ENCODE data around the gene MED26. TPM values are rescaled to one million over a fixed set of nuclear protein-coding genes. Genes with fewer than 3 reads are reported as not detected.

Gene MED26
- total RNA-seq, 1 donor from 2014 or later: 7.0 TPM

DNA sequence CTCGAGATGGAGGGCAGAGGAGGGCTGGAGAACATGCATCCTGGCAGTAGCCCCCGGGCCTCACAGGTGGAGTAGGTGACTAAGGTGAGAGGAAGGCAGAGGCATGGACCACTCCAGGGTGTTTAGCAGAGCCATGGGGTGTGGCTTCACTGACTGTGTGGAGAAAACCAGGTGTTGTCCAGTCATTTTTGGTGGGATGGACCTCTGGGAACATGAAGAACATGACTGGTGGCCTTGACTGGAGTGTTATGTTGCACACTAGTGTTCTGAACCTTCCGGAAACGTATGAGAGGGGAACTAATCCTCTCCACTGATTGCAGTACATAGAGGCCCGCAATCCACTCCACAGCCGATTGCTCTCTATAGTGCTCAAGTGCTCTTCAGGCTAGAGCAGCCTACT, 16.9 kb downstream of the MED26 start:
- no peak for DNase-seq (ENCODE audit: low read depth)
- TF ChIP-seq CTCF (IDR thresholded peaks at IDR 0.05; ENCODE audit: insufficient read depth, low read length, poor library complexity, severe bottlenecking): no peak
- Histone ChIP-seq H3K4me3 (ENCODE audit: low read depth, low read length) (no peak overlapping the region), H3K27me3 (ENCODE audit: control insufficient read depth, insufficient read depth, low read length) (no peaks in the 10 kb centered on the region), H3K36me3 (ENCODE audit: control insufficient read depth, insufficient read depth, low read length) (no peaks in the 10 kb centered on the region)

GRCh38 chr19:16609511-16610200, 18.3 kb downstream of the MED26 start:
- DNase-seq (ENCODE audit: low read depth): no peak
- Histone ChIP-seq H3K4me3 (ENCODE audit: low read depth, low read length) (no peak overlapping the region), H3K36me3 (ENCODE audit: control insufficient read depth, insufficient read depth, low read length) (no peaks in the 10 kb centered on the region), H3K27me3 (ENCODE audit: control insufficient read depth, insufficient read depth, low read length) (no peaks in the 10 kb centered on the region)
- TF ChIP-seq CTCF (IDR thresholded peaks at IDR 0.05; ENCODE audit: insufficient read depth, low read length, poor library complexity, severe bottlenecking): no peak

DNA sequence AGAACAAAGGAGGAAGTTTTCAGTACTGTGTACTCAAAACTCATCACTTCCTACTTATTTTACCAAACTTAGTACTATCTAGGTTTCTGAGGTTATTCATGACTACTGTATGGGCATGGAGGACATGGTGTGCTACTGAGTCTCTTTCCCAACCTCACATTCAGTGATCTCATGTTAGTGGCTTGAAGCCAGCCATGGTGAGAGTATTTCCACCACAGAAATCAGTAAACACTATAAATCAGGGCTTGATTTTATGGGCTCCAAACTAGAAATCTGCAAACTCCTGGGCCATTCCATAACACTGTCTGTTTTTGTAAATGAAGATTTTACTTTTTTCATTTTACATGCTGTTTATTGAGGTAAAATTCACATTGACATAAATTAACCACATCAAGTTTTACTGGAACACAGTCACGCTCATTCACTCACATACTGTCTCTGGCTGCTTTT, 19.7 kb downstream of the MED26 start:
- no peak for TF ChIP-seq CTCF (IDR thresholded peaks at IDR 0.05; ENCODE audit: insufficient read depth, low read length, poor library complexity, severe bottlenecking)
- Histone ChIP-seq H3K36me3 (ENCODE audit: control insufficient read depth, insufficient read depth, low read length) (no peaks in the 10 kb centered on the region), H3K4me3 (ENCODE audit: low read depth, low read length) (no peak overlapping the region), H3K27me3 (ENCODE audit: control insufficient read depth, insufficient read depth, low read length) (no peaks in the 10 kb centered on the region)
- DNase-seq (ENCODE audit: low read depth): no peak

- H3K4me3 ChIP-seq (ENCODE audit: low read depth, low read length): no peak overlapping the region
- DNase-seq (ENCODE audit: low read depth): no peak
- H3K36me3 ChIP-seq (ENCODE audit: control insufficient read depth, insufficient read depth, low read length): no peaks in the 10 kb centered on the region
- no peaks in the 10 kb centered on the region for H3K27me3 ChIP-seq (ENCODE audit: control insufficient read depth, insufficient read depth, low read length)
- no peak for TF ChIP-seq CTCF (IDR thresholded peaks at IDR 0.05; ENCODE audit: insufficient read depth, low read length, poor library complexity, severe bottlenecking)
These were observed 20.2 kb downstream of the MED26 start for GRCh38 chr19:16607819-16608218.

DNA sequence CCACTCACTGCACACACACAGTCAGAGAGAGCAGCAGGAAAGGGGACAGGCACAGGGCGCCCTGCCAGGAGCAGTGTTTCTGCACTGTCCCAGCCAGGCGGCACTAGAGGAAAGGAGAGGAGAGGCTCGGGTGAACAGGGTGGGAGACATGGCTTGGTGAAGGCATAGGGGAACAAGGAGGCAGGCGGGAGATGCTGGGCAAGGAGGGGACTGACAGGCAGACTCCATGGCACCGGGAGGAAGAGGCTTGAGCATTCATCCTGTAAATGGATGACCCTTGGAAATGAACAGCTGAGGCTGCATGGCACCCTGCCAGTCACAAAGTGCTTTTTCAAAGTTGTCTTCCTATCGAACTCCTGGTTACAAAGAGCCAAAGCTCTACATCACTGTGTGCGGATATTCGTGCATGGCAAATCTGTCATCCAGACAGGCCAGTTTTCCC, 22.4 kb downstream of the MED26 start:
- no peak for DNase-seq (ENCODE audit: low read depth)
- no peak for TF ChIP-seq CTCF (IDR thresholded peaks at IDR 0.05; ENCODE audit: insufficient read depth, low read length, poor library complexity, severe bottlenecking)
- Histone ChIP-seq H3K36me3 (ENCODE audit: control insufficient read depth, insufficient read depth, low read length) (no peaks in the 10 kb centered on the region), H3K27me3 (ENCODE audit: control insufficient read depth, insufficient read depth, low read length) (no peaks in the 10 kb centered on the region), H3K4me3 (ENCODE audit: low read depth, low read length) (no peak overlapping the region)

- no peak for TF ChIP-seq CTCF (IDR thresholded peaks at IDR 0.05; ENCODE audit: insufficient read depth, low read length, poor library complexity, severe bottlenecking)
- no peak for DNase-seq (ENCODE audit: low read depth)
- no peak overlapping the region for H3K4me3 ChIP-seq (ENCODE audit: low read depth, low read length)
- no peaks in the 10 kb centered on the region for H3K36me3 ChIP-seq (ENCODE audit: control insufficient read depth, insufficient read depth, low read length)
- no peaks in the 10 kb centered on the region for H3K27me3 ChIP-seq (ENCODE audit: control insufficient read depth, insufficient read depth, low read length)
These were observed 22.9 kb downstream of the MED26 start for GRCh38 chr19:16605115-16605514.

Measured in kidney epithelial cell (primary cell).